Testis (tissue), 2 donors: ENCODE results near the gene NUDT3.

Source experiments
- CTCF ChIP-seq, 3 experiments: fragments of 450-650 bp in 2 of 3; fragments of 200-600 bp in 1 of 3; sonication (generic) in 1 of 3; IDR thresholded peaks; one replicate each; pipeline ENCODE4 v1.5.1; 2016 to 2019; ENCODE audit warnings: antibody characterized with exemption in 3 of 3, mild to moderate bottlenecking in 2 of 3, moderate library complexity in 1 of 3
- POLR2A ChIP-seq: fragments of 450-650 bp; IDR thresholded peaks from one replicate; pipeline ENCODE4 v1.6.1; 2017; ENCODE audit warnings: antibody characterized with exemption, mild to moderate bottlenecking, moderate library complexity

DNA sequence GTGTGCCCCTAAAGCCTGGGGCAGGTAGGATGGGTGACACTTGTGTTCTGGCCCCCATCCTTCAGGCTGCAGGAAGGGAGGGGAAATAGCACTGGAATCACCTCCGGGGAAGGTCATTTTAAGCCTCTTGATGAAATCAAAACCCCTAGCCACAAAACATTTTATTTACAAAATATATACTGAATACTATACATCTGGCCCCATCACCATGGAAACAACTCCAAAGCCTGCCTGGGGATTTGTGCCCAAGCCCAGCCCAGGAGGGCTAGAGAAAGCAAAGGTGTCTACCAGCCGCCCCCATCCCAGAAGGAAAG lies 146.3 kb downstream of the NUDT3 start:
- TF ChIP-seq POLR2A: no peak
- TF ChIP-seq CTCF (IDR thresholded peaks at IDR 0.05): no peak
